Measurements from ENCODE around the gene IFI27L1.

Gene IFI27L1

GRCh38 chr14:94038921-94039629, 42.0 kb upstream of the IFI27L1 start:
- no peaks in the 10 kb centered on the region for H3K4me1 ChIP-seq (ENCODE audit: control extremely low read depth in 1 of 4, control insufficient read depth in 4 of 4, insufficient read depth in 4 of 4, low read length in 3 of 4)
- H3K9me3 ChIP-seq (ENCODE audit: control extremely low read depth in 1 of 5, control insufficient read depth in 4 of 5, insufficient read depth in 2 of 5, low read depth in 1 of 5, low read length in 4 of 5): peaks cover 0 to 2% (median 0%) of the 10 kb centered on the region in 5 experiments
- no peak overlapping the region for H3K27ac ChIP-seq (ENCODE audit: insufficient read depth in 1 of 2, low read depth in 1 of 2, low read length in 2 of 2, poor library complexity in 1 of 2, severe bottlenecking in 2 of 2)
- CTCF ChIA-PET: interaction anchor here (0.7 to 6.5 kb wide), 5 partner anchors 10 to 98 kb away, joined by 3 to 50 read pairs (median 4); partner anchors contain the start of genes DDX24 and IFI27L1
- peaks cover 0 to 5% (median 2%) of the 10 kb centered on the region in 4 experiments for H3K36me3 ChIP-seq (ENCODE audit: control insufficient read depth in 4 of 4, insufficient read depth in 4 of 4, low read length in 3 of 4)
- no peak overlapping the region for H3K4me3 ChIP-seq (ENCODE audit: control insufficient read depth in 1 of 7, extremely low read depth in 1 of 7, insufficient read depth in 4 of 7, low read depth in 2 of 7, low read length in 6 of 7)
- POLR2A ChIA-PET: no interaction called here
- no peak for DNase-seq
- H3K27me3 ChIP-seq (replicated peaks in 2 of 5; ENCODE audit: control insufficient read depth in 4 of 5, insufficient read depth in 5 of 5, low read length in 4 of 5): no peaks in the 10 kb centered on the region
- 100% methylated on average over 8 of the region's 11 CpGs for WGBS (ENCODE audit: insufficient coverage)

- Histone ChIP-seq H3K27ac (ENCODE audit: insufficient read depth in 1 of 2, low read depth in 1 of 2, low read length in 2 of 2, poor library complexity in 1 of 2, severe bottlenecking in 2 of 2) (no peak overlapping the region), H3K36me3 (ENCODE audit: control insufficient read depth in 4 of 4, insufficient read depth in 4 of 4, low read length in 3 of 4) (peaks cover 0 to 13% (median 6%) of the 10 kb centered on the region in 4 experiments), H3K4me3 (ENCODE audit: control insufficient read depth in 1 of 7, extremely low read depth in 1 of 7, insufficient read depth in 4 of 7, low read depth in 2 of 7, low read length in 6 of 7) (no peak overlapping the region), H3K27me3 (replicated peaks in 2 of 5; ENCODE audit: control insufficient read depth in 4 of 5, insufficient read depth in 5 of 5, low read length in 4 of 5) (no peaks in the 10 kb centered on the region), H3K9me3 (ENCODE audit: control extremely low read depth in 1 of 5, control insufficient read depth in 4 of 5, insufficient read depth in 2 of 5, low read depth in 1 of 5, low read length in 4 of 5) (no peaks in the 10 kb centered on the region), H3K4me1 (ENCODE audit: control extremely low read depth in 1 of 4, control insufficient read depth in 4 of 4, insufficient read depth in 4 of 4, low read length in 3 of 4) (no peaks in the 10 kb centered on the region)
- POLR2A ChIA-PET: no interaction called here
- DNase-seq: no peak
- WGBS (ENCODE audit: insufficient coverage): 88% methylated on average over 3 of the region's 5 CpGs
- CTCF ChIA-PET: interaction anchor here (6.5 kb wide), 1 partner anchor 97 kb away, joined by 50 read pairs; no protein-coding TSS in a partner anchor
These were observed 40.9 kb upstream of the IFI27L1 start for GRCh38 chr14:94040247-94040646.

- Histone ChIP-seq H3K4me3 (ENCODE audit: control insufficient read depth in 1 of 7, extremely low read depth in 1 of 7, insufficient read depth in 4 of 7, low read depth in 2 of 7, low read length in 6 of 7) (no peak overlapping the region), H3K27ac (ENCODE audit: insufficient read depth in 1 of 2, low read depth in 1 of 2, low read length in 2 of 2, poor library complexity in 1 of 2, severe bottlenecking in 2 of 2) (no peak overlapping the region), H3K9me3 (ENCODE audit: control extremely low read depth in 1 of 5, control insufficient read depth in 4 of 5, insufficient read depth in 2 of 5, low read depth in 1 of 5, low read length in 4 of 5) (no peaks in the 10 kb centered on the region), H3K36me3 (ENCODE audit: control insufficient read depth in 4 of 4, insufficient read depth in 4 of 4, low read length in 3 of 4) (peaks cover 0 to 19% (median 11%) of the 10 kb centered on the region in 4 experiments), H3K4me1 (ENCODE audit: control extremely low read depth in 1 of 4, control insufficient read depth in 4 of 4, insufficient read depth in 4 of 4, low read length in 3 of 4) (no peaks in the 10 kb centered on the region), H3K27me3 (replicated peaks in 2 of 5; ENCODE audit: control insufficient read depth in 4 of 5, insufficient read depth in 5 of 5, low read length in 4 of 5) (no peaks in the 10 kb centered on the region)
- ChIA-PET POLR2A (no interaction called here), CTCF (no interaction called here)
- 100% methylated on average over 13 of the region's 13 CpGs for WGBS (ENCODE audit: insufficient coverage)
- DNase-seq: no peak
These were observed 40.3 kb upstream of the IFI27L1 start for GRCh38 chr14:94040796-94041195.

GRCh38 chr14:94041551-94042346, 39.4 kb upstream of the IFI27L1 start:
- CTCF ChIA-PET: no interaction called here
- 95% methylated on average over 17 of the region's 18 CpGs for WGBS (ENCODE audit: insufficient coverage)

GRCh38 chr14:94042433-94043091, 38.5 kb upstream of the IFI27L1 start:
- ChIA-PET POLR2A (no interaction called here), CTCF (interaction anchor here (1.2 to 3.2 kb wide), 3 partner anchors 9 to 94 kb away, joined by 3 to 14 read pairs (median 5); no protein-coding TSS in a partner anchor)
- no peak for DNase-seq
- peaks cover 2 to 35% (median 22%) of the 10 kb centered on the region in 4 experiments for H3K36me3 ChIP-seq (ENCODE audit: control insufficient read depth in 4 of 4, insufficient read depth in 4 of 4, low read length in 3 of 4)
- no peaks in the 10 kb centered on the region for H3K27me3 ChIP-seq (replicated peaks in 2 of 5; ENCODE audit: control insufficient read depth in 4 of 5, insufficient read depth in 5 of 5, low read length in 4 of 5)
- no peaks in the 10 kb centered on the region for H3K4me1 ChIP-seq (ENCODE audit: control extremely low read depth in 1 of 4, control insufficient read depth in 4 of 4, insufficient read depth in 4 of 4, low read length in 3 of 4)
- no peaks in the 10 kb centered on the region for H3K9me3 ChIP-seq (ENCODE audit: control extremely low read depth in 1 of 5, control insufficient read depth in 4 of 5, insufficient read depth in 2 of 5, low read depth in 1 of 5, low read length in 4 of 5)
- H3K27ac ChIP-seq (ENCODE audit: insufficient read depth in 1 of 2, low read depth in 1 of 2, low read length in 2 of 2, poor library complexity in 1 of 2, severe bottlenecking in 2 of 2): no peak overlapping the region
- H3K4me3 ChIP-seq (ENCODE audit: control insufficient read depth in 1 of 7, extremely low read depth in 1 of 7, insufficient read depth in 4 of 7, low read depth in 2 of 7, low read length in 6 of 7): no peak overlapping the region
- WGBS (ENCODE audit: insufficient coverage): 93% methylated on average over 11 of the region's 12 CpGs

More at GRCh38 chr14:94041551-94042346, 39.4 kb upstream of the IFI27L1 start:
- Histone ChIP-seq H3K27ac (ENCODE audit: insufficient read depth in 1 of 2, low read depth in 1 of 2, low read length in 2 of 2, poor library complexity in 1 of 2, severe bottlenecking in 2 of 2) (no peak overlapping the region), H3K4me1 (ENCODE audit: control extremely low read depth in 1 of 4, control insufficient read depth in 4 of 4, insufficient read depth in 4 of 4, low read length in 3 of 4) (no peaks in the 10 kb centered on the region), H3K36me3 (ENCODE audit: control insufficient read depth in 4 of 4, insufficient read depth in 4 of 4, low read length in 3 of 4) (peaks cover 0 to 27% (median 16%) of the 10 kb centered on the region in 4 experiments), H3K27me3 (replicated peaks in 2 of 5; ENCODE audit: control insufficient read depth in 4 of 5, insufficient read depth in 5 of 5, low read length in 4 of 5) (no peaks in the 10 kb centered on the region), H3K4me3 (ENCODE audit: control insufficient read depth in 1 of 7, extremely low read depth in 1 of 7, insufficient read depth in 4 of 7, low read depth in 2 of 7, low read length in 6 of 7) (no peak overlapping the region), H3K9me3 (ENCODE audit: control extremely low read depth in 1 of 5, control insufficient read depth in 4 of 5, insufficient read depth in 2 of 5, low read depth in 1 of 5, low read length in 4 of 5) (no peaks in the 10 kb centered on the region)
- POLR2A ChIA-PET: no interaction called here
- DNase-seq: no peak

GRCh38 chr14:94043111-94043755, 37.9 kb upstream of the IFI27L1 start:
- no peak for DNase-seq
- Histone ChIP-seq H3K36me3 (ENCODE audit: control insufficient read depth in 4 of 4, insufficient read depth in 4 of 4, low read length in 3 of 4) (peaks cover 2 to 41% (median 27%) of the 10 kb centered on the region in 4 experiments), H3K9me3 (ENCODE audit: control extremely low read depth in 1 of 5, control insufficient read depth in 4 of 5, insufficient read depth in 2 of 5, low read depth in 1 of 5, low read length in 4 of 5) (no peaks in the 10 kb centered on the region), H3K4me1 (ENCODE audit: control extremely low read depth in 1 of 4, control insufficient read depth in 4 of 4, insufficient read depth in 4 of 4, low read length in 3 of 4) (no peaks in the 10 kb centered on the region), H3K4me3 (ENCODE audit: control insufficient read depth in 1 of 7, extremely low read depth in 1 of 7, insufficient read depth in 4 of 7, low read depth in 2 of 7, low read length in 6 of 7) (no peak overlapping the region), H3K27ac (ENCODE audit: insufficient read depth in 1 of 2, low read depth in 1 of 2, low read length in 2 of 2, poor library complexity in 1 of 2, severe bottlenecking in 2 of 2) (no peak overlapping the region), H3K27me3 (replicated peaks in 2 of 5; ENCODE audit: control insufficient read depth in 4 of 5, insufficient read depth in 5 of 5, low read length in 4 of 5) (no peaks in the 10 kb centered on the region)
- ChIA-PET CTCF (interaction anchor here (1.2 to 3.2 kb wide), 3 partner anchors 9 to 93 kb away, joined by 3 to 14 read pairs (median 5); no protein-coding TSS in a partner anchor), POLR2A (no interaction called here)
- 98% methylated on average over 7 of the region's 13 CpGs for WGBS (ENCODE audit: insufficient coverage)

Measured in common myeloid progenitor, CD34-positive (primary cell).